AG04449 (cell line): ENCODE results near the gene HYDIN.
"Not testable (repeated sequence)": the region's sequence is repeated elsewhere in the genome, so short reads cannot be mapped to it uniquely, and the experiment has no call there.

ENCODE experiments used
- CTCF ChIA-PET: fragments of 350-600 bp; formaldehyde crosslinking; extraction: SDS; loops from one replicate; lab custom pipeline; 2021; ENCODE audit warnings: antibody characterized with exemption; lab: Yijun Ruan, JAX
- POLR2A ChIA-PET: fragments of 400-600, 350-600 bp; formaldehyde crosslinking; extraction: SDS; loops from one replicate; lab custom pipeline; 2020; ENCODE audit warnings: antibody characterized with exemption, inconsistent platforms; lab: Yijun Ruan, JAX
- DNase-seq: peaks from one replicate; pipeline ENCODE4 v3.0.0-alpha.2; 2010; ENCODE audit warnings: low read depth, low spot score
- H3K4me3 ChIP-seq: 2 replicates; pipeline ENCODE4 v1.5.1; 2011; ENCODE audit warnings: low read depth, mild to moderate bottlenecking, control low read depth, low read length
- CTCF ChIP-seq: IDR thresholded peaks from one replicate; pipeline ENCODE4 v1.5.1; 2011; ENCODE audit warnings: mild to moderate bottlenecking, moderate library complexity, low read length, control low read depth, inconsistent platforms; ENCODE audit not compliant: insufficient read depth; ENCODE audit errors: missing control alignments

The HYDIN gene

GRCh38 chr16:70818088-70818487, 412.4 kb downstream of the HYDIN start:
- POLR2A ChIA-PET, CTCF ChIA-PET, DNase-seq, H3K4me3 ChIP-seq: not testable (repeated sequence)

- CTCF ChIA-PET = interaction anchor here (1.9 kb wide), 1 partner anchor 502 kb away, joined by 5 read pairs; no protein-coding TSS in a partner anchor
- POLR2A ChIA-PET = no interaction called here
- H3K4me3 ChIP-seq = no peak overlapping the region
- no peak for DNase-seq
- TF ChIP-seq CTCF = no peak
Measured at GRCh38 chr16:70809392-70810060, 421.0 kb downstream of the HYDIN start.

GRCh38 chr16:70808371-70808770, 422.2 kb downstream of the HYDIN start:
- ChIA-PET CTCF (no interaction called here), POLR2A (no interaction called here)
- H3K4me3 ChIP-seq = no peak overlapping the region
- no peak for DNase-seq
- no peak for TF ChIP-seq CTCF

GRCh38 chr16:70805787-70806186, 424.7 kb downstream of the HYDIN start:
- ChIA-PET POLR2A (no interaction called here), CTCF (no interaction called here)
- DNase-seq = peak; percentile 59
- H3K4me3 ChIP-seq = no peak overlapping the region
- TF ChIP-seq CTCF = no peak

GRCh38 chr16:70805380-70805779, 425.1 kb downstream of the HYDIN start:
- CTCF ChIA-PET = no interaction called here
- H3K4me3 ChIP-seq = no peak overlapping the region
- POLR2A ChIA-PET = no interaction called here
- DNase-seq = no peak
- no peak for TF ChIP-seq CTCF

GRCh38 chr16:70804734-70805169, 425.8 kb downstream of the HYDIN start:
- TF ChIP-seq CTCF = no peak
- H3K4me3 ChIP-seq = no peak overlapping the region
- DNase-seq = no peak
- CTCF ChIA-PET = interaction anchor here (1.5 kb wide), 1 partner anchor 553 kb away, joined by 3 read pairs; no protein-coding TSS in a partner anchor
- POLR2A ChIA-PET = interaction anchor here (1.0 kb wide), 1 partner anchor 43 kb away, joined by 3 read pairs; no protein-coding TSS in a partner anchor

- no peak for TF ChIP-seq CTCF
- CTCF ChIA-PET = interaction anchor here (1.5 kb wide), 2 partner anchors 33 to 554 kb away, joined by 3 to 5 read pairs; no protein-coding TSS in a partner anchor
Measured at GRCh38 chr16:70804153-70804733, 426.3 kb downstream of the HYDIN start.

More at GRCh38 chr16:70804153-70804733, 426.3 kb downstream of the HYDIN start:
- H3K4me3 ChIP-seq = no peak overlapping the region
- POLR2A ChIA-PET = interaction anchor here (1.0 kb wide), 1 partner anchor 43 kb away, joined by 3 read pairs; no protein-coding TSS in a partner anchor
- peak; percentile 52 for DNase-seq
